GM10248 (cell line): ENCODE data around the gene CTNNBIP1.

ENCODE experiments used
- CTCF ChIA-PET: fragments of 300-600 bp; sonication (Branson Sonifier 250); formaldehyde crosslinking; extraction: SDS; loops from one replicate; lab custom pipeline; 2021; ENCODE audit warnings: antibody characterized with exemption; lab: Yijun Ruan, JAX
- POLR2A ChIA-PET: fragments of 350-650 bp; sonication (Branson Sonifier 250); formaldehyde crosslinking; extraction: SDS; loops from one replicate; lab custom pipeline; 2020; ENCODE audit warnings: antibody characterized with exemption; lab: Yijun Ruan, JAX
- DNase-seq: peaks from one replicate; pipeline ENCODE4 v3.0.0; 2012; ENCODE audit errors: extremely low spot score
- CTCF ChIP-seq: IDR thresholded peaks from 2 replicates; pipeline ENCODE4 v1.5.1; 2012; ENCODE audit warnings: mild to moderate bottlenecking, low read depth; ENCODE audit errors: extremely low read depth, missing control alignments, control extremely low read depth

The CTNNBIP1 gene

GRCh38 chr1:9871021-9871420 is 39.0 kb downstream of the CTNNBIP1 start:
- ChIA-PET CTCF (interaction anchor here (1.3 to 5.9 kb wide), 9 partner anchors 9 to 624 kb away, joined by 3 to 69 read pairs (median 8); partner anchors contain the start of genes CENPS, LZIC and NMNAT1), POLR2A (no interaction called here)
- no peak for TF ChIP-seq CTCF
- no peak for DNase-seq

GRCh38 chr1:9870572-9870971 is 39.5 kb downstream of the CTNNBIP1 start:
- CTCF ChIA-PET = interaction anchor here (1.3 to 3.6 kb wide), 4 partner anchors 9 to 85 kb away, joined by 4 to 69 read pairs (median 7); no protein-coding TSS in a partner anchor
- POLR2A ChIA-PET = no interaction called here
- TF ChIP-seq CTCF = no peak
- DNase-seq = no peak

- no peak for DNase-seq
- ChIA-PET CTCF (interaction anchor here (1.7 to 3.6 kb wide), 6 partner anchors 9 to 255 kb away, joined by 4 to 69 read pairs (median 20); no protein-coding TSS in a partner anchor), POLR2A (no interaction called here)
- no peak for TF ChIP-seq CTCF
Observed at GRCh38 chr1:9869831-9870251, 40.2 kb downstream of the CTNNBIP1 start.

- ChIA-PET CTCF (interaction anchor here (0.7 to 3.6 kb wide), 30 partner anchors 9 to 561 kb away, joined by 3 to 69 read pairs (median 4); partner anchors contain the start of genes CENPS, CTNNBIP1, LZIC and NMNAT1), POLR2A (interaction anchor here (1.3 kb wide), 1 partner anchor 242 kb away, joined by 3 read pairs; no protein-coding TSS in a partner anchor)
- TF ChIP-seq CTCF = no peak
Observed at GRCh38 chr1:9868244-9868590, 41.9 kb downstream of the CTNNBIP1 start.

GRCh38 chr1:9867408-9868243 is 42.4 kb downstream of the CTNNBIP1 start:
- TF ChIP-seq CTCF = peak; percentile 99
- POLR2A ChIA-PET = interaction anchor here (1.3 kb wide), 1 partner anchor 241 kb away, joined by 3 read pairs; no protein-coding TSS in a partner anchor
- CTCF ChIA-PET = interaction anchor here (0.7 to 7.4 kb wide), 30 partner anchors 9 to 562 kb away, joined by 3 to 72 read pairs (median 4); partner anchors contain the start of genes CENPS, CTNNBIP1, LZIC and NMNAT1
- DNase-seq = peak; percentile 91

More at GRCh38 chr1:9868244-9868590, 41.9 kb downstream of the CTNNBIP1 start:
- DNase-seq = no peak

- no peak for TF ChIP-seq CTCF
- no peak for DNase-seq
- CTCF ChIA-PET = interaction anchor here (0.9 to 7.4 kb wide), 9 partner anchors 7 to 376 kb away, joined by 3 to 72 read pairs (median 6); no protein-coding TSS in a partner anchor
- POLR2A ChIA-PET = no interaction called here
Observed at GRCh38 chr1:9866836-9867235, 43.2 kb downstream of the CTNNBIP1 start.
